AG09319 (cell line): ENCODE results near the gene ZFR2.
"Not testable (repeated sequence)": the region's sequence is repeated elsewhere in the genome, so short reads cannot be mapped to it uniquely, and the experiment has no call there.

Experiments used
- DNase-seq: peaks from one replicate; pipeline ENCODE4 v3.0.0-alpha.2; 2010; ENCODE audit warnings: low read depth; ENCODE audit errors: extremely low read depth
- CTCF ChIP-seq: IDR thresholded peaks from 2 replicates; pipeline ENCODE4 v1.5.1; 2011; ENCODE audit warnings: low read depth, mild to moderate bottlenecking, inconsistent platforms, low read length, moderate library complexity

ZFR2 gene

GRCh38 chr19:3902317-3902973 lies 33.6 kb upstream of the ZFR2 start:
- TF ChIP-seq CTCF = no peak
- no peak for DNase-seq

GRCh38 chr19:3899531-3900294 lies 30.9 kb upstream of the ZFR2 start:
- TF ChIP-seq CTCF = no peak
- no peak for DNase-seq

GRCh38 chr19:3898426-3898825 lies 29.6 kb upstream of the ZFR2 start:
- no peak for TF ChIP-seq CTCF
- no peak for DNase-seq

GRCh38 chr19:3897936-3898335 lies 29.1 kb upstream of the ZFR2 start:
- TF ChIP-seq CTCF = no peak
- no peak for DNase-seq

- DNase-seq = no peak
- no peak for TF ChIP-seq CTCF
Observed at GRCh38 chr19:3895788-3896187, 26.9 kb upstream of the ZFR2 start.

- not testable (repeated sequence) for DNase-seq
Observed at GRCh38 chr19:3894959-3895358, 26.1 kb upstream of the ZFR2 start.

GRCh38 chr19:3893509-3894179 lies 24.8 kb upstream of the ZFR2 start:
- DNase-seq = no peak
- no peak for TF ChIP-seq CTCF
